ENCODE results near the gene SLC9A9.

SLC9A9 gene

GRCh38 chr3:143576568-143577270 lies 271.5 kb downstream of the SLC9A9 start:
- Histone ChIP-seq H3K36me3 (no peaks in the 10 kb centered on the region), H3K4me1 (no peaks in the 10 kb centered on the region), H3K4me3 (ENCODE audit: low read depth, low read length) (no peak overlapping the region), H3K27me3 (no peaks in the 10 kb centered on the region), H3K9me3 (no peaks in the 10 kb centered on the region)
- TF ChIP-seq, protein P1, sequence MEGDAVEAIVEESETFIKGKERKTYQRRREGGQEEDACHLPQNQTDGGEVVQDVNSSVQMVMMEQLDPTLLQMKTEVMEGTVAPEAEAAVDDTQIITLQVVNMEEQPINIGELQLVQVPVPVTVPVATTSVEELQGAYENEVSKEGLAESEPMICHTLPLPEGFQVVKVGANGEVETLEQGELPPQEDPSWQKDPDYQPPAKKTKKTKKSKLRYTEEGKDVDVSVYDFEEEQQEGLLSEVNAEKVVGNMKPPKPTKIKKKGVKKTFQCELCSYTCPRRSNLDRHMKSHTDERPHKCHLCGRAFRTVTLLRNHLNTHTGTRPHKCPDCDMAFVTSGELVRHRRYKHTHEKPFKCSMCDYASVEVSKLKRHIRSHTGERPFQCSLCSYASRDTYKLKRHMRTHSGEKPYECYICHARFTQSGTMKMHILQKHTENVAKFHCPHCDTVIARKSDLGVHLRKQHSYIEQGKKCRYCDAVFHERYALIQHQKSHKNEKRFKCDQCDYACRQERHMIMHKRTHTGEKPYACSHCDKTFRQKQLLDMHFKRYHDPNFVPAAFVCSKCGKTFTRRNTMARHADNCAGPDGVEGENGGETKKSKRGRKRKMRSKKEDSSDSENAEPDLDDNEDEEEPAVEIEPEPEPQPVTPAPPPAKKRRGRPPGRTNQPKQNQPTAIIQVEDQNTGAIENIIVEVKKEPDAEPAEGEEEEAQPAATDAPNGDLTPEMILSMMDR (IDR thresholded peaks at IDR 0.05; ENCODE audit: low read depth, low read length) = no peak
- no peak for DNase-seq

GRCh38 chr3:143574933-143575332 lies 273.3 kb downstream of the SLC9A9 start:
- Histone ChIP-seq H3K36me3 (no peaks in the 10 kb centered on the region), H3K27me3 (no peaks in the 10 kb centered on the region), H3K9me3 (no peaks in the 10 kb centered on the region), H3K4me1 (no peaks in the 10 kb centered on the region), H3K4me3 (ENCODE audit: low read depth, low read length) (no peak overlapping the region)
- DNase-seq = no peak
- TF ChIP-seq, protein P1 (IDR thresholded peaks at IDR 0.05; ENCODE audit: low read depth, low read length) = no peak

DNA sequence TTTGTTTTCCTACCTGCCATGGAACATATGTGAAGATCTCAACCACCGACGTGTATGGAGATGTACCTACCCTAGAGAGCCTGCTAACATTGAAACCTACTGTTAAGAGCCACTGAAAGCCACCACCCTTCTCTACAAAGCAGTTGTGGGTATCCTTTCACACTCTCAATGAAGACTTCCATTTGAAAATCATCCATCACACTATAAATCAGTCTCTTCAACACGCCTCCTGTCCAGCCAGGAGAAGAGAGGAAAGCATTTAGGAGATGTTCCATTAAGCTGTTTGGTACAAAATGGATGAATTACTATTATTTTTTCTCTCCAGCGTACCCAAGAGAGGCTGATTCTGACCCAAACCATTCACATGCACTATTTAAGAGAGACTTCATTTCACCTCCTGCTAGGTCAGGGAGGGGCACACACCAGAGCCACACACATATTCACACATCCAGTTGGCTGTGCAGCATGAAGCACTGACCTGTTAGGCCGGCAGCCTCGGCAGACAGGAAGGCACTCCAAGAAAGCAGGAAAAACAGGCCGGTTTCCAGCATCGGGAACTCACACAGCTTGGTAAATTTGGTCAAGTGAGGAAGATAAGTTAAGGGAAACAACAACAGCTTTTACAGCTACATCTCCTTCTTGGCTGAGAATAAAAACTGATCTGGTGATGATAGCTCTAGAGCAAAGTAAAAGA lies 274.5 kb downstream of the SLC9A9 start:
- Histone ChIP-seq H3K4me3 (ENCODE audit: low read depth, low read length) (no peak overlapping the region), H3K4me1 (no peaks in the 10 kb centered on the region), H3K27me3 (no peaks in the 10 kb centered on the region), H3K36me3 (no peaks in the 10 kb centered on the region), H3K9me3 (no peaks in the 10 kb centered on the region)
- no peak for DNase-seq
- TF ChIP-seq, protein P1 (IDR thresholded peaks at IDR 0.05; ENCODE audit: low read depth, low read length) = no peak

GRCh38 chr3:143571548-143571947 lies 276.7 kb downstream of the SLC9A9 start:
- no peak for DNase-seq
- Histone ChIP-seq H3K36me3 (no peaks in the 10 kb centered on the region), H3K4me1 (no peaks in the 10 kb centered on the region), H3K9me3 (no peaks in the 10 kb centered on the region), H3K4me3 (ENCODE audit: low read depth, low read length) (no peak overlapping the region), H3K27me3 (no peaks in the 10 kb centered on the region)
- TF ChIP-seq, protein P1 (IDR thresholded peaks at IDR 0.05; ENCODE audit: low read depth, low read length) = no peak

- TF ChIP-seq, protein P1 (IDR thresholded peaks at IDR 0.05; ENCODE audit: low read depth, low read length) = no peak
- Histone ChIP-seq H3K36me3 (no peaks in the 10 kb centered on the region), H3K27me3 (no peaks in the 10 kb centered on the region), H3K4me1 (no peaks in the 10 kb centered on the region), H3K4me3 (ENCODE audit: low read depth, low read length) (no peak overlapping the region), H3K9me3 (no peaks in the 10 kb centered on the region)
- no peak for DNase-seq
Observed at GRCh38 chr3:143567823-143568222, 280.4 kb downstream of the SLC9A9 start.

GRCh38 chr3:143565951-143566350 lies 282.3 kb downstream of the SLC9A9 start:
- Histone ChIP-seq H3K4me1 (no peaks in the 10 kb centered on the region), H3K36me3 (no peaks in the 10 kb centered on the region), H3K4me3 (ENCODE audit: low read depth, low read length) (no peak overlapping the region), H3K27me3 (no peaks in the 10 kb centered on the region), H3K9me3 (no peaks in the 10 kb centered on the region)
- no peak for DNase-seq
- TF ChIP-seq, protein P1 (IDR thresholded peaks at IDR 0.05; ENCODE audit: low read depth, low read length) = no peak

All from BE2C (cell line).